HEK293T (cell line): ENCODE measurements around the gene RBM17.

ENCODE experiments used
- BHLHE40 ChIP-seq: fragments of 450-650 bp; IDR thresholded peaks from 2 replicates; pipeline ENCODE4 v1.6.1; 2016; ENCODE audit warnings: mild to moderate bottlenecking, moderate library complexity, borderline replicate concordance
- CTBP1 ChIP-seq: fragments of 450-650 bp; IDR thresholded peaks from 2 replicates; pipeline ENCODE4 v1.6.1; 2016; ENCODE audit warnings: borderline replicate concordance
- ELF4 ChIP-seq: fragments of 450-650 bp; IDR thresholded peaks from 2 replicates; pipeline ENCODE4 v1.6.1; 2017; ENCODE audit warnings: antibody characterized with exemption
- L3MBTL2 ChIP-seq: fragments of 450-650 bp; conservative IDR thresholded peaks from 2 replicates; pipeline ENCODE4 v1.6.1; 2016; ENCODE audit warnings: mild to moderate bottlenecking
- SP1 ChIP-seq: fragments of 450-650 bp; IDR thresholded peaks from 2 replicates; pipeline ENCODE4 v1.6.1; 2017

DNA sequence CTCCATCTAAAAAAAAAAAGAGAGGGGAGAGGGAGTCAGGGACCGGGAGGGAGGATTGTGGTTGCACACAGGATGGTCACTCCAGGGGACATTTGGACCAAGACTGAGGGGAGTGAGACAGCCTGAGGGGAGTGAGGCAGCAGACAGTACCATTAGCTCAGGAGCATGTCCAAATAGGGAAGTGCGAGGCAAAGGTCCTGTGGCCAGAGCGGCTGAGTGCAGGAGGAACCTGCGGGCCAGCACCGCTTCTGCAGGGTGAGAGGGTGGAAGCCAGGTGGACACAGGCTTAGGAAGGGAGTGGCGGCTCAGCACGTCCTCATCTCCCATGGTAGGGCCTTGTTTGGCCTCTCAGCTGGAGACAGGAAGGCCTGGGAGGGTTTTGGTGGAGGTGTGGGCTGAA, 65.0 kb downstream of the RBM17 start:
- no peak for TF ChIP-seq ELF4
- no peak for TF ChIP-seq L3MBTL2
- no peak for TF ChIP-seq SP1
- no peak for TF ChIP-seq BHLHE40
- TF ChIP-seq CTBP1: no peak
